GM19372 (cell line): ENCODE measurements around the gene PTCHD4.

Source experiments
- ATAC-seq: cut with Tn5 transposase; IDR thresholded peaks from one replicate; pipeline ENCODE4 v1.9.1; 2021; ENCODE audit warnings: mild to moderate bottlenecking, low read depth, moderate library complexity; ENCODE audit not compliant: unreplicated experiment

PTCHD4 gene

DNA sequence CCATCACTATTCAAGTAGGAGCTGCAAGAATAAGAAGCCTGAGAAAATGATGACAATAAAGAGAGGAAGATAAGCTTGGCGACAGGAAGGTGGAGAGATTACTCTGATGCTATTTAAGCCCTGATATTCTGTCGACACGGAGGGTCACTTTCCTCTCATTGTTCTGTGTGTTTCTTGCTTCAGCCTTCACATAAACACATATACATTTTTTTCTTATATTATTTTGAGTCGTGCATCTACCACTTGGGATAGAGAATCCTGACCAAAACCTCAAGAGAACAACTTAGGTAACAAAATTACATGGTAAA is 10.5 kb downstream of the PTCHD4 start:
- no peak for ATAC-seq

DNA sequence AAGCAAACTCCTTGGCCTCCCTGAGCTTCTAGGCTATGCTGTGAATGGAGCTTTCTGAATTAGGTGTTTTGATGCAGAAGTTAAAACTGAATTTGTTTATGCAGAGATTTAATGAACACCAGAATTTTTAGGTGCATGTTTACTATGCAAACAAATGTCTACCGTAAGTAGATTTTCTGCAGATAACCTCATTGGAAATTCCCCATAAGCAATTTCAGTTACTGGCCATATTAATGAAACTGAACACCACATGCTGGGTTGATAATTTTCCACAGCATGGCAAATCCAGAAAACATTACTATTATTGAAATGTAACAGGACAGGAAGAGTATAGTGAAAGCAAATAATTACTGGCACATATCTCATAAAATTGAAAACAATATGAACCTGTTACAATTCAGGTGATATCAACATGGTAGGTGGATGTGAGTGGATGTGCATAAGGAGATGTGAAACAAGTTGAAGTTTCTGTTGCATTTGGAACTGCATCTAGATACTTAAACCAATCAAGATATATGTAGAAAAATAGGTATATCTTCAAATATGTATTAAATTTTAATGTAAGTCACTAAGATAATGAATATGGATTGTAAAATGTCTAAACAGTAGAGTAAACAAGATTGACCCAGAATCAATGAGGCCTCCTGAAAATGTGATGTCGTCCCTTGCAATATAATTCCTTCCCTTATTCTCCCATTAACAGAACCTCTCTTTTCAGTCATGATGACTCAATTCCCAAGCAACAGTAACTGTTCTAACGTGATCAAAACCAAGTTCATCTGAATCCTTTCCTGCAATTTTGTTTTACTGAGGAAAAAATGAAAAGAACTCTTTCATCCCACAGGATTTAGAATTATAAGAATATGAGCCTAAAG is 11.0 kb downstream of the PTCHD4 start:
- ATAC-seq = no peak

DNA sequence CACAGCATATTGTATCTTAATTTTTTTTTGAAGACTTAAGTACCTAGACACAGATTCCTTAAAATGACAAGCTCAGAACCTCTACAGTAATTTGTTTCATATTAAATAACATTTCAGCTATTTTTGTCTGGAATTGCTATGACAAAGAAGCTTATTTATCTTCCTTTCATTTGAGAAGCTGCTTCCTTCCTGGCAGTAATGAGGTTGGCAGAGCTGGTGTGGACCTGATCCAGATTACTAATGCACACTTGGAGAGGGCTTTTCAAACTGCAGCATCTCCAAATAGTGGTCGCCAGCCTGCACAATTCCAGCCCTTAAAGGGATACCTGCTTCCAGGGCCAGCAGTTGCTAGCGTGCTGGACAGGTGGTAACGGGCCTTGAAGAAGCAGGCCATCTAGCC is 12.1 kb downstream of the PTCHD4 start:
- ATAC-seq = no peak

DNA sequence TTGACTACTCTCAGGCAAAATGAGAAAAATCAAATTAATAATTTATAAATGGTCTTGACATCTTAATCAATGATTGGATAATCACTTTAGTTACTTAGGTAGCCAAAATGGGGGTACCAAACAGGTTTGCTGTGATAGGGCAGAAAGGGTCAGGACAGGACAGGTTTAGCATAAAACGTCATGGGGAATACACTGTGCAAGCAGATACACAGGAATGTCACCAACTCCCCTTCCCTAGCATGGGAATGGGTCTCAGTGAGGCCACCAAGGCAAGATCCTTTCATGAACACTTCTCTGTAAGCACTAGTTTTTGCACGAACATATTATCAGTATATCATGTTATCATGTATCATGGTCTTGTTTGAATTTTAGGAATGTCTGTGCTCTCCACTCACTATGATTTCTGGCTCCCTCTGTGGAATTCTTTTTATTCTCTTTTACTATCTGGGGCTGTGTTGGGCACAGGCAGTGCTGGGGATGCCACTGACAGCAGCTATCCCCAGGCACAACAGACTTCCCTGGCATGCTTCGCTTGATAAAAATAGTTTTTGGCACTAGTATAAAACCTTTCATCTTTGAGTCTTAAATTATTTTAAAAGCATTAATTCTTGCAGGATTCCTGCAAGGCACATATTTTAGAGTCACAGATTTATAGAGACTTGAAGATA is 18.3 kb downstream of the PTCHD4 start:
- ATAC-seq = no peak

DNA sequence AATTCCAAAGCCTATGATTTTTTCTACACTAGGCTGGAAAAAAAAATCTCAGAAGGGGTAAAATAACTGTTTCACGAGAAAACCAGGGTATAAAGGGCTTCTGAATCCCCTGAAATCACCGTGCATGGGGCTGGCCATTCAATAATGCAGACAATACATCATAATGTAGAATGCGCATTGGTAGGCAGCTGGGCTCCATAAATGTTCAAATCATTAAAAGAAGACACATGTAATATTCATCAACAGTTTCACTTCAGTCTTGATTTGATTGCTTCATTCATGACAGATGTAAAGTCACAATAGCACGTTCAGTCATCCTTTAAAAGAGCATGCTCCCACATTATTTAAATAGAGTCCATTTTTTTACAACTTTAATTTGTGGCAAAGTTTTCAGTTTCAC is 20.5 kb downstream of the PTCHD4 start:
- no peak for ATAC-seq

DNA sequence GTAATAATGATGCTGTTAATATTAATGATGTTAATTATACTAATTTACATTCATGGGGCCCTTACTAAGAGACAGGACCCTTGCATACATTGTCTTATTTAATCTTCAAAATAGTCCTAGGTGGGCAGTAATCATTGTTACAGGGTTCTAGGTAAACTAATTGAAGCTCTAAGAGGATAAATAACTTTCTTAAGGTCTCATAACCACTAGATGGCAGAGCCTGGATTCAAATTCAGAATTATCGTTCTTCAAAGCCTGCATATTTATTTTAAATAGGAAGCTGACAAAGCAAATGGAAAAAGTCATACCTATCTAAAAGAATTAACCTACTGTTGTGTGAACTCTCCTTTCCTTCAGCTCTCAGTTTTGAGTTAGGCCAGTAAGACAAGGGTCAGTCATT is 23.5 kb downstream of the PTCHD4 start:
- ATAC-seq = no peak

DNA sequence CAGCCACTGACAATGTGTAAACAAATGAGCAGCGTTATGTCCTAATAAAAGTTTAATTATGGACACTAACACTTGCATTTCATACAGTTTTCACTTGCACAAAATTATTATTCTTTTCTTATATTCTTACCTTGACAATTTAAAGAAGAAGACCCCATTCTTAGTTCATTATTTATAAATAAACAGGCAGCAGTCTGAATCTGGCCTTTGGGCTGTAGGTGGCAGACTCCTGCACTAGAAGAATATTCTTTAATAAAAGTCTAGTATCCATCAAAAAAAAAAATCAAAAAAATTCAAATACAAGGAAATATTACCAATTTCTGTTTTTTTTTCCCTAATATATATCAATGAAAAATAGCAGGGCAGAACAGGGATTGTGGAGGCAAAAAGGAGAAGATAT is 24.8 kb downstream of the PTCHD4 start:
- no peak for ATAC-seq

DNA sequence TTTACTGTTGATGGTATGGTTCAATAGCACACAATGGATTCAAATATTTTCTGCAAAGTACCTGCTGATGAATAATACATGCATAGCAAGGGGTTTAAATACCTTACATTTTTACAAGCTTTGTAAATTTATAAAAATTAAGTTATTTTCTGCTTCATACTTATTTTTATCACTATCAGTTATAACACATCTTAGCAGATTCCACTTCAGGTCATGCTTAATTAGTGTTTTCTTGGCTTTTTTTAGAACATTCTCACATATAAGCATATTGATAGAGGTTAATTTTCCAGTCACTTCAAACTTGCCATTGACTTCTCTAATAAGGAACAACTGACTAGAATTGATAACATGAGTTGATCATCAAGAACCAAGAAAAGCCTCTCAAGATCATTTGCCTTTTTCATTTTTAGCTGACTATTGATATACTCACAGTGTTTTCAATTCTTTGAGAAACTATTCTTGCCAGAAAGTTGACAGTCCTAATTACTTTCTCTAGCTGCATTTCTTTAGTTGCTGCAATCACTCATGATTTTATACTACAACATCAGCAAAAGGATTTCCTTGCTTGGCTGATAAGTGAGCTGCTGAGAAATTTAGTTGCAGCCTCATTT is 25.8 kb downstream of the PTCHD4 start:
- no peak for ATAC-seq

DNA sequence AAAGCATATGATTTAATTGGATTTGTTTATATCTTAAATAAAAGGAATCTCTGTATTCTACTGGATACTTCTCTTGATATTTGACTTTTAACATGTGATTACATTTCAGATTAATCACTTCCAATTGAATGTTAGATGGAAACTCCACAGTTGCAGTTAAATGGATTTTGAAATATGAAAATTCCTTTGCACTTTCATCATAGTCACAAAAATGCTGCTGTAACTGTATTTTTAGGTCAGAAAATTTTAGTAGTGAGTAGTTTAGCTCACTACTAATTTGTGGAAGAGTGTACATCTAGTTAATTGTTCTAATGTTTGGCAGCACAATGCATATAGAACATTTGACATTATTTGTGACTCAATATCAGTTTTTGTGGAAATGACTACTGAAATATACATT is 26.8 kb downstream of the PTCHD4 start:
- ATAC-seq = no peak

DNA sequence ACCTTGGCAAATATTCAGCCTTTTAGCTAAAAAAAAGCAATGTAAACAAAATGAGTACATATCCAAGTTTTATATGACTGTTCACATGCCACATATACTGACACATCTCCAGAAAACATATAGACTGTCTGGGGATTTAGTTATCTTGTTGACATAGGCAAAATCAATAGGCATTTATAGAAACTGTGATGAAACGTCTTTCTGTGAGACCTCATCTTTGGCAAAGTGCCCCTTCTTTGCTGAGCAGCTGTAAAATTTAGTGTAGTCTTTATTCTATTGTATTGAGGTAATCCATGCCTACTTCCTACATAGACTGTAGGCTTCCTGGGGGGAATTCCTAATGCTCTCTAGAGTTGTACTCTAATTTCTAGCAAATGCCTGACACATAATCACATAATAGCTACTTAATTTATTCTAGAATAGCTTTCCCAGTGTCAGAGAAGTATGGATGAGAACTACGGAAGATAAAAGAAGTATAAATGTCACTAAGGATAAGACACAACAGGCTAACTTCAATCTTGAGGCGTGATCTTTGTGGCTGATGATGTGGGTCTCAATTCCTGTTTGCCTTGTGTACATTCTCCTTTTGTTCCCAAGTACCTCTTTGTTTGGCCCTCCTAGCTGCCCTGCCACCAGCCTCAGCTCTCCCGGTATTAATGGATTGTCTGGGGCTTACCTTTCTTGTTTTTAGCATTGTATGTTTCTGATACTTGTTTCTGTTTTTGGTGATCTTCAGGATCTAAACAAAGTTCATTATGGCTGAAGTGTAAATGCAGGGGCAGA is 30.6 kb downstream of the PTCHD4 start:
- ATAC-seq = no peak

DNA sequence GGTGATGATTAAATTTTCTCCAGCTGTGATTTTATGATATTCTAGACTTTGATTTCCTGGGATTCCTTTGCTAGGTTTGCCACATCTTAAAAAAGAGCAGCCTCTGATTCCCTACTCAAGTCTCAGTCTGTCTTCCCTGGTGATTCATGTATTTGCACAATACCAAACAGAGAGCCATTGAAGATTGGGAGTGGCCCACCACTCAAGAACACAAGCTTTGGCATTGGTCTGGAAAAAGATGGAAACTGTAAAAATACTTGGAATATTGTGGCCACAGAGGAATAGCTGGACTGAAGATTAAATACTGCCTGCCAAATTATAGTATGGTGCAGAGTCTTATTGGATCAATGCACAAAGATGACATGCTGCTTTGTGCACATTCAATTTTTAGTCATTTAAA is 32.9 kb downstream of the PTCHD4 start:
- ATAC-seq = no peak

DNA sequence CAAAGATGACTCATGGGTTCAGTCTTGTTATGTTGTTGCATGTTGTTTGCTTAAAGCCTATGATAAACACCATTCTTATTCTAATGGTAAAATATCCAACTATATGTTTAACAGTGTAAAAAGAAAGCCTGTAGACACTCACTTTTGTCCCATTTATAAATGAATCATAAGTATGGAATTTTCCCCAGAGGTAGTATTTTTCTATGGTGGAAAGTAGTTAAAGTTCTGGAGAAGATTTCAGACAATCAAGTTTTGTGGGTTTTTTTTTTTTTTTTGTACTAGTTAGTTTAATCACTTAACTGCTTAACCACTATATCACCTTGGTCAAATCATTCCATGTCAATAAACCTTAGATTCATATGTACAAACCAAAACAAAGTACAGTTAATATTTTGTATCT is 35.8 kb downstream of the PTCHD4 start:
- ATAC-seq = no peak

DNA sequence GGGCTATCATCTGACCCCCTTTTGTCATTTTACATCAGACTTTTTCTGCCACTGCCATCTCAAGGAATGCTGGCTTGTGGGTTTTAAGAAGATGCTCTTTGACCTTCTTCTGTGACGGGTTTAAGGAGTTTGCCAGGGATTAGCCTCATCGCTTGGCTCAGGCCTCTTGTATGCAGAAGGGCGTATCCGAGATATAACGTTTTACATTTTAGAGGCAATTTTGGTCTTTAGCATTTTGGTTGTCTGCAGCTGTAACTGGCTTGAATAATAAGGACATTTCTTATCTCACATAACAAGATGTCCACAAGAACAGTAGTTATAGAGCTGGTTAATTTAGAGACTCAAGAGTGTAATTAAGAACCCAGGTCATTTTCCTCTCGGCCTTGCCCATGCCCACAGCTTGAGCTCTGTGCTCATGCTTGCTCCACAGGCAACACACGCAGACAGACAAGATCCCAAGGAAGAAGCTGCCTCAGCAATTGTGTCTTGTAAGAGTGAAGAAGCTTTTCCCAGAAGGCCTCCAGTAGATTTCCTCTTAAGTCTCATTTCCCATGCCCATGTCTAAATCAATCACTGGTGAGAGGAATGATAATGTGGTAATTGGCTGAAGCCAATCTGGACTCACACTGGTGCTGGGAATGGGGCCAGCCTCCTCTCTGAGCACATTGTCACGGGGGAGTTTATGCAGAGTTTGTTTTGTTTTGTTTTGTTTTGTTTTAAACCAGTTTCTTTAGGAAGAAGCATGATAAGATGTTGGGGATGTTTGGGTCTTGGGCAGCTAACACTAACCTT is 36.8 kb downstream of the PTCHD4 start:
- no peak for ATAC-seq

DNA sequence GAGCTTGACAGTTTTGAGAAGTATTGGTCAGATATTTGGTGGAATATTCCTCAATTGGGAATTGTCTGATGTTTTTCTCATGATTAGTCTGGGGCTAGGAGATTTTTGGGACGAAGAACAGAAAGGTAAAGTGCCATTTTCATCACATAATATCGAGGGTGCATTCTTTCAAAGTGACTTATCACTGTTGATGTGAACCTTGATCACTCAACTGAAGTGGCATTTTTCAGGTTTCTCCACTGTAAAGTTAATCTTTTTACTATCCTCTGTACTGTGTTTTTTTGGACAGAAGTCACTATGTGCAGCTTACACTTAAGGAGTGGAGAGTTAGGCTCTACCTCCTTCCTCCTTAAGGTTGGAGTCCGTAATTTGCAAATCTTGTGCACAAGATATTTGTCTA is 39.2 kb downstream of the PTCHD4 start:
- ATAC-seq = no peak

DNA sequence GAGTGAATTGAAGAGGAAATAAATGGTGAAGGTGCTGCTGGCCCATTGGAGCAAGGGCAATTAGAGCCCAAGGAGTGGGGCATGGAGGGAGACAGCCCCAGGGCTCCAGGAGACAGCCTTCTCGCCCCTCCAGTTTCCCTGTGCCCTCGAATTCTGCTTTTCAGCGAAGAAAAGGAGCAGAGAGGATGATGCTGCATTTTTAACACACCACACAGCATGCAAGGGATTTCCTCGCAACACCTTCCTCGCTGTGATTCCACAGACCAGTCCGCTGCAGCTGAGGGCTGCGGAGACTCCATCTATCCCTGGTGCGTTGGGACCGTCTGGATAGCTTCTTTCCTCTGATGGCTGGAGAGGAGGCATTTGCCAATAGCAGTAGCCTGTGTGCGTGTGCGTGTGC is 41.7 kb downstream of the PTCHD4 start:
- ATAC-seq = no peak

DNA sequence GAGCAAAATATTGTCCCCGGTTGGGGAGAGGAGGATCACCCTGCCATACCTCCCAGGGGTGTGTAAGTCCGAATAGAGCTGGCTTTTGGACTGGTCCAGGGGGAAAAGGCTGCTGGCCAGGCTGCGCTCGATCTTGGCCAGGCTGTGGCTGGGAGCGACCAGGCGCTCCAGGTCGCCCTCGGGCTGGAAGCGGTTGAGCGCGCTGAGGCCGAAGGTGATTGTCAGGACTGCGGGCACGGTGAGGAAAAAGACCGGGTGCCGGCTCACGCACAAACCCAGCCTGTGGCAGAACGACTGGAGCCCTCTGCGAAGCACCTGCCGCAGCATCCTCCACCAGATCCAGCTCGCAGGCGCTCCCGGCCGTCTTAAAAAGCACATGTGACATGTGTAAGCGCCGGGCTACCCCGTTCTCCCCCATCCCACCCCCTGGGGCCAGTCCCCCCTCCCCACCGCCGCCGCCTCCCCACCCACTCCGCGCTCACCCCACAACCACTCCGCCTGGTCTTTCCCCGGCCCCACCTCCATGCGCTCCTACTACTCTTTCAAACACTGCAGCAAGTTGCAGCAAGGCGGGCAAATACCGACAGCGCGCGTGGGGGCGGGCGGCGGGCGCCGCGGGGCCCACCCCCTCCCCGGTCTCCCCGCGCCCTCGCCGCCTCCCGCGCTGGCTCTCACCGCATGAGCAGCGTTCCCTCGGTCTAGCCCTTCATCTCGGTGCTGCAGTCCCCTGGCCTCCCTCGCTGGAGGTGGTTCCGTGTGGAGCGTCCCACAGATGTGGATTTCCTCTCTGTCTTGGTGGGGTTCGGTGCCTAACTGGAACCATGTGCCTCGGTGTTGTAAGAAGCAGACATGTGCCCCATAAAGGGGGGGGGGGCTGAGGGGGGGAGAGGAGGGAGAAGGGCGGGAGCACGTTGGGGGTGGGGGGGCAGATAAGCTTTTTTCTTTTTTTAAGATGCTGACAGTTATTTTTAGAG is 42.4 kb downstream of the PTCHD4 start:
- no peak for ATAC-seq

DNA sequence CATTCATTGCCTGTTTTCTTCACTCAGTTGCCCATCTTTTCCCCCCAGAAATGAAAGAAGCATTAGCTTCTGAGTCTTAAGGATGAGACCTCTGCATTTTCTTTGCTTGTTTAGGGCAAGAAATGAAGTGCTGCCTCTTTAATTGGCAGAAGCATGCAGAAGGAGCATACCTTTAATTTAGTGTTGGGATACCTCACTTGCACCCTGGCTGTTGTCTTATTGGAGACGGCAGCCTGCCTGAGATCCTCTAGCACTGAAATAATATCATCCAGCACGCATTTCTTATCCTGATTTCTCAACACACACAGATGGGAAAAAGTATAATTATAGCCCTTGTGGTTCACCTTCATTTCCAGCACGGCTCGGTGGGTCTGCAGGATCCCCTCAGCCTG is 43.1 kb downstream of the PTCHD4 start:
- ATAC-seq = no peak

DNA sequence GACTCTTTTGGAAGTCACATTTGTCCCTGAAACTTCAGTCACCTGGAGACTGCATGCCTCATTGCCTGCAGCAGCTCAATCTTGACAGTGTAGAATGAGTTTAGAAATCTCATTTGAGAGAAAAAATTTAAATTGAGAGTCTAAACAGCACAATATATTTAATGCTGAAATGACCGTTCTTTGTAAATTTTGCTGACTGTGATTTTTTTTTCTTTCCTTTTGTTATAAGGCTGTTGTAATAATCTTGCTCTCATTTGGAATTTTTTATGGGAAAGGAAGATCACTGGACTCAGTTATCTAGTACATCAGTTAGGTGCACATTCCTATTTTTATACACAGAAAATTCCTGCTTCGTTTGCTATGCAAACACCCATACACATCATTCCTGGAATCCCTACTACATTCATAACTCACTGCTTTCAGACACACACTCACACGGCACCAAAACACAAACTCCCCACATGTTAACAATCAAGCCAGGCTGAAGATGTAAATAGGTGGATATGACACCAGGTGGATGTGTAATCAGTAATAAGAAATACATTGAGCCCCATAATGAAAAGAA is 43.8 kb downstream of the PTCHD4 start:
- no peak for ATAC-seq
